22Rv1 (cell line): ENCODE measurements around the gene HECTD1.
"Not testable (repeated sequence)": the region's sequence is repeated elsewhere in the genome, so short reads cannot be mapped to it uniquely, and the experiment has no call there.

Source experiments
- H3K27ac ChIP-seq: fragments of 450-650 bp; 2 replicates; pipeline ENCODE4 v1.5.1; 2017
- ZFX ChIP-seq: fragments of 450-650 bp; IDR thresholded peaks from 2 replicates; pipeline ENCODE4 v1.6.1; 2017; ENCODE audit warnings: antibody characterized with exemption, borderline replicate concordance
- TF ChIP-seq, protein P1 (sequence below): fragments of 450-650 bp; IDR thresholded peaks from 2 replicates; pipeline ENCODE4 v1.5.1; 2017; ENCODE audit warnings: mild to moderate bottlenecking

HECTD1 gene

DNA sequence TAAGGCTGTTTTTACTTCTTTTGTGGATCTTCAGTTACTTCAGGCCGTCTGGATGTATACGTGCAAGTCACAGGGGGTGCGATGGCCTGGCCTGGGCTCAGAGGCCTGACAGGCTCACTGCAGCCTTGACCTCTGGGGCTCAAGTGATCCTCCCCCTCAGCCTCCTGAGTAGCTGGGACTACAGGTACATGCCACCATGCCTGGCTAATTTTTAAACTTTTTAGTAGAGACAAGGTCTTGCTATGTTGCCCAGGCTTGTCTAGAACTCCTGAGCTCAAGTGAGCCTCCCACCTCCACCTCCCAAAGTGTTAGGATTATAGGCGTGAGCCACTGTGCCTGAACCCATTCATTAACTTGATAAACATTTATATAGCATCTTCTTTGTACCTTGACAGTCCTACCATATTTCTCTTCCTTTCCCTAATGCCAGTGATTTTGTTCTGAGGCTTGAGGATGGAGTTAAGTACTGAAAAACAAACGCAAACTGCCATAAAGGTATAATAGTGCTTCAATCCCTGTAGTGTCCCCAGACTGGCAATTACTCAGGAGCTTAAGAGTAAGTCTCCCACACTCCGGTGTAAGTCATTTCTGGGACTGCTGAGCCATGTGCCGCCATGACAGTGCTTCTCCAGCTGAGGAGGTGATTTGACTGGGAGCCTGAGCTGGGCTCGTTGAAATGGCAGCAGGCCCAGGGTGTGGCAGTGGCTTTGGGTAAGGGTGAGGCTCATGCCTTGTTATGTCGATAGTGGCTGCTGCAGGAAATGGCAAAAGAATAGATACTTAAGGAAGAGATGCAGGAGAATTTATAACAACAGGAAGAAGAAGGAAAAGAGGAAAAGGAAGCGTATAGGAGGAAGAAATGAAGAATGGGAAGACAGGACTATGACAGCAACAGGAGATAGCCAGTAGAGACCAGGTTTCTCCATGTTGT is 43.7 kb upstream of the HECTD1 start:
- H3K27ac ChIP-seq = no peak overlapping the region
- TF ChIP-seq, protein P1, sequence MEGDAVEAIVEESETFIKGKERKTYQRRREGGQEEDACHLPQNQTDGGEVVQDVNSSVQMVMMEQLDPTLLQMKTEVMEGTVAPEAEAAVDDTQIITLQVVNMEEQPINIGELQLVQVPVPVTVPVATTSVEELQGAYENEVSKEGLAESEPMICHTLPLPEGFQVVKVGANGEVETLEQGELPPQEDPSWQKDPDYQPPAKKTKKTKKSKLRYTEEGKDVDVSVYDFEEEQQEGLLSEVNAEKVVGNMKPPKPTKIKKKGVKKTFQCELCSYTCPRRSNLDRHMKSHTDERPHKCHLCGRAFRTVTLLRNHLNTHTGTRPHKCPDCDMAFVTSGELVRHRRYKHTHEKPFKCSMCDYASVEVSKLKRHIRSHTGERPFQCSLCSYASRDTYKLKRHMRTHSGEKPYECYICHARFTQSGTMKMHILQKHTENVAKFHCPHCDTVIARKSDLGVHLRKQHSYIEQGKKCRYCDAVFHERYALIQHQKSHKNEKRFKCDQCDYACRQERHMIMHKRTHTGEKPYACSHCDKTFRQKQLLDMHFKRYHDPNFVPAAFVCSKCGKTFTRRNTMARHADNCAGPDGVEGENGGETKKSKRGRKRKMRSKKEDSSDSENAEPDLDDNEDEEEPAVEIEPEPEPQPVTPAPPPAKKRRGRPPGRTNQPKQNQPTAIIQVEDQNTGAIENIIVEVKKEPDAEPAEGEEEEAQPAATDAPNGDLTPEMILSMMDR = no peak
- no peak for TF ChIP-seq ZFX

DNA sequence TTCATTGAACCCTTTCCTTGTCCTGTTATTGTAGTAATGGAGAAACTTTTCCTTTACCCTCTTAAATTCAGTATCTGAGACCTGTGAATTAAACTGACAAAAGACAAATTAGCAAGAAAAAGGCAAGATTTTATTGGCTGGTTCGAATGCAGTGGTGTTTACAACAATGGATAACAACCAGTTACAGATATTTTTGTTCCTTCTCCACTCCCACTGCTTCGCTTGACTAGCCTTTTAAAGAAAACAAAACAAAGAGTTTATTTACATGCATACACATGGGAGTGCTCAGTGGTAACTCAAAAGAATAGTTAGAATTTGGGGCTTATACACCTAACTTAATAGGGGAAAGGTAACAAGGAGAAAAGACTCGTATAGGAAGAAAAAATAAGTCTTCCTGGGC is 37.0 kb upstream of the HECTD1 start:
- no peak overlapping the region for H3K27ac ChIP-seq
- TF ChIP-seq, protein P1 = no peak
- no peak for TF ChIP-seq ZFX

DNA sequence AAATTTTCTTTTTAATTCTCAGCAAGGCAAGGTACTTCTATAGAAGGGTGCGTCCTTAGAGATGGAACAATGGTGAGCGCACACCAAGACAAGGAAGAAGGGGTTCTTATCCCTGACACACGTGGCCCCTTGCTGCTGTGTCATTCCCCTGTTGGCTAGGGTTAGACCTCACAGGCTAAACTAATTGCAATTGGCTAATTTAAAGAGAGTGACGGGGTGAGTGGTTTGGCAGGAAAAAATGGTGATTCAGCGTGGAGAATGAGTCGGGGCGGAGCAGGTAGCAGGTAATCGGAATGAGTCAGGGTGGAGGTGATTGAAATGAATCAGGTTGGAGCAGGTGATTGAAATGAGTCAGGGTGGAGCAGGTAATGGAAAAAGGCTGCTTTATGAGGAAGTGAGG is 36.3 kb upstream of the HECTD1 start:
- TF ChIP-seq, protein P1 = no peak
- no peak for TF ChIP-seq ZFX
- H3K27ac ChIP-seq = no peak overlapping the region

DNA sequence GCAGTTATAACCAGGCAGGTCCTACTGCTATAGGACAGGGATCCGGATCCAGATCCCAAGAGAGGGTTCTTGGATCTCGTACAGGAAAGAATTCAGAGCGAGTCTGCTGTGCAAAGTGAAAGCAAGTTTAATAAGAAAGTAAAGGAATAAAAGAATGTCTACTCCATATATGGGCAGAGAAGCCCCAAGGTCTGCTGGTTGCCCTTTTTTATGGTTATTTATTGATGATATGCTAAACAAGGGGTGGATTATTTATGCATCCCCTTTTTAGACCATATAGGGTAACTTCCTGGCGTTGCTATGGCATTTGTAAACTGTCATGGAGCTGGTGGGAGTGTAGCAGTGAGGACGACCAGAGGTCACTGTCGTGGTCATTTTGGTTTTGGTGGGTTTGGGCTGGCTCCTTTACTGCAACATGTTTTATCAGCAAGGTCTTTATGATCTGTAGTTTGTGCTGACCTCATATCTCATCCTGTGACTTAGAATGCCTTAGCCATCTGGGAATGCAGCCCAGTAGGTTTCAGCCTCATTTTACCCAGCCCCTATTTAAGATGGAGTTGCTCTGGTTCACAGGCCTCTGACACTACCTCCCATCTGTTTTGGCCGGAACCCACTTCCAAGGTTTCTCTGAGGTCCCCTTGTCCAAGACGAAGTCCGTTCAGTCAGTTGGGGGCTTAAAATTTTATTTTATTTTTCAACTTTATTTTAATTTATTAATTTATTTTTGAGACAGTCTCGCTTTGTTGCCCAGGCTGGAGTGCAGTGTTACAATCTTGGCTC is 34.8 kb upstream of the HECTD1 start:
- not testable (repeated sequence) for H3K27ac ChIP-seq

DNA sequence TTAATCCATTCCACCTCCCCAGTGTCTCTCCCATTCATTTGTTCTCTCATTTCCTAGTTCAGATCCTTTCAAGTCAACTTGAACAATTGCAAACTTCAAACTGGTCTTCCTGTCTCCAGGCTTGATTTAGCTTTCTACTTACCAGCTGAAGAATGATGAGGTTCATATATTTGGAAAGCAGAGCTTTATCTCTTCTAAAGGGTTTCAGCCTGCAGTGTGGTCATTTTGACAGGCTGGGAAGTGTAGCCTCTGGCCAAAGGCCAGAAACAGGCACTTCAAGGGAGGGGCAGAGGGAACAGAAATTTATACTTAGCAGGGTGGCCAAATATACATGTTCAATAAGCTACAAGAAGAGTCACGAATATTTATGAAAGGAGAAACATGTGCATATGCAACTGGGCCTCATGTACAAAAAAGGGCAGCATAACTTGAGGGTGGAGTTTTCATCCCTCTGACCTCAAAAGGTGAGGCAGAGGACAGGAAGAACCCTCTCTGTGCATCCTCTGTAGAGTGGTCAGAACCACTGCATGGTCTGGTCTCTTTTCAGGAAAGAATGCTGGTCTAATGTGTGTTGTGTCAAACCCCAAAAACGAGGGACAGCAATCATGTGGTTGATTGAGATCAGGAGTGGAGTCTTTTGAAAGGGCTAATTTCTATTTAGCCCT is 34.0 kb upstream of the HECTD1 start:
- no peak for TF ChIP-seq ZFX
- TF ChIP-seq, protein P1 = no peak
- no peak overlapping the region for H3K27ac ChIP-seq

DNA sequence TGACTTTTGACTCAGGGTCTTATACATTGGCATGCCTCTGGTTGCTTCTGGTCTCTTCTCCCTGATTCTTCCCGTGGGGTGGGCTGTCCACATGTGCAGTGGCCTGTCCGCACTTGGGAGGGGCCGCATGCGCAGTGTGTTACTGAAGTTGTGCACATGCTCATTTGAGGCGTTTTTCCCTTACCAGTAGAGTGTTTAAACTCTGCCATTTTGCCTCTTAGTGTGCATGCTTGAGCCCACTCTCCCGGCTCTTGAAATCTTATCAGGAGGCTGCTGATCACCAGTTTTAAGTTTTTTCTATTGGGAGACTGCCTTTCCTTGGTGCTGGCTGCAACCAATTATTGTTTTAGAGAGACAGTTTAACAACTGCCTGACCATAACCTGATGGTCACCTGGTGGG is 32.1 kb upstream of the HECTD1 start:
- H3K27ac ChIP-seq = no peak overlapping the region
- no peak for TF ChIP-seq ZFX
- TF ChIP-seq, protein P1 = no peak

DNA sequence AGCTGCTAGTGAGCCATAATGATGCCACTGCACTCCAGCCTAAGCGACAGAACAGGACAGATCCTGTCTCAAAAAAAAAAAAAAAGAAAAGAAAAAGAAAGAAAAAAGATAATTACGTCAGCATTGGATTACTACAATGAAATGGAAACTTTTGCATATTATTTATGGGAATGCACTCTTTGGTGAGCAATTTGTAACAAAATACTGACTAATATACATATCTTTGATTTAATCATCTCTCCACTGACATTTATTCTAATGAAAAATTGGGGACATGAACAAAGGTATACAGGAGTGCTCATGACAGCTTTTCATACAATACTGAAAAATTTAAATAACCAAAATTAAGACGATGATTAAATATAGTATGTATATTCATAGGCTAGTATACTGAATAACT is 27.9 kb upstream of the HECTD1 start:
- TF ChIP-seq ZFX = no peak
- TF ChIP-seq, protein P1 = no peak
- H3K27ac ChIP-seq = no peak overlapping the region
